SK-N-SH treated with all-trans-retinoic acid at 6 μM for 48 hours (cell line): ENCODE results near the gene CCNY.
A peak's percentile ranks its signal among the peaks of the same experiment; 100 is the strongest.

ENCODE experiments used
- ATAC-seq: fragments of 200-7000 bp; cut with Tn5 transposase; 3 replicates; pipeline ENCODE4 v1.9.1; 2020; ENCODE audit warnings: mild to moderate bottlenecking, moderate library complexity
- ARNTL ChIP-seq: fragments of 450-650 bp; formaldehyde crosslinking; IDR thresholded peaks from 2 replicates; pipeline ENCODE4 v1.5.0; 2020; ENCODE audit warnings: low read depth, mild to moderate bottlenecking, moderate library complexity, borderline replicate concordance
- BACH2 ChIP-seq: fragments of 250-450 bp; sonication (Bioruptor Pico); IDR thresholded peaks from 2 replicates; pipeline ENCODE4 v1.9.0; 2021; ENCODE audit warnings: mild to moderate bottlenecking, borderline replicate concordance
- CSDC2 ChIP-seq: fragments of 250-450 bp; sonication (Bioruptor Pico); IDR thresholded peaks from 2 replicates; pipeline ENCODE4 v1.5.0; 2020; ENCODE audit warnings: mild to moderate bottlenecking, moderate library complexity
- ESRRG ChIP-seq: fragments of 250-450 bp; sonication (Bioruptor Pico); IDR thresholded peaks from 2 replicates; pipeline ENCODE4 v1.6.1; 2021; ENCODE audit warnings: mild to moderate bottlenecking
- ISL1 ChIP-seq: fragments of 250-450 bp; sonication (Bioruptor Pico); IDR thresholded peaks from 2 replicates; pipeline ENCODE4 v2.1.2; 2022; ENCODE audit warnings: mild to moderate bottlenecking, moderate library complexity
- OSR1 ChIP-seq: fragments of 250-450 bp; sonication (Bioruptor Pico); IDR thresholded peaks from 2 replicates; pipeline ENCODE4 v1.8.0; 2022; ENCODE audit warnings: moderate library complexity, mild to moderate bottlenecking, inconsistent platforms
- PPARA ChIP-seq: fragments of 250-450 bp; sonication (Bioruptor Pico); IDR thresholded peaks from 2 replicates; pipeline ENCODE4 v1.5.0; 2020; ENCODE audit warnings: mild to moderate bottlenecking, borderline replicate concordance
- RARB ChIP-seq: fragments of 250-450 bp; sonication (Bioruptor Pico); IDR thresholded peaks from 2 replicates; pipeline ENCODE4 v1.8.0; 2021; ENCODE audit warnings: mild to moderate bottlenecking, moderate library complexity
- SNAI2 ChIP-seq: fragments of 250-450 bp; sonication (Bioruptor Pico); IDR thresholded peaks from 2 replicates; pipeline ENCODE4 v1.5.0; 2020; ENCODE audit warnings: mild to moderate bottlenecking, moderate library complexity
- TCF4 ChIP-seq: fragments of 250-450 bp; sonication (Bioruptor Pico); IDR thresholded peaks from 2 replicates; pipeline ENCODE4 v1.8.0; 2021; ENCODE audit warnings: mild to moderate bottlenecking, moderate library complexity, borderline replicate concordance
- ZC3H10 ChIP-seq: fragments of 250-450 bp; sonication (Bioruptor Pico); IDR thresholded peaks from 2 replicates; pipeline ENCODE4 v1.5.1; 2021; ENCODE audit warnings: mild to moderate bottlenecking, moderate library complexity
- ZFP30 ChIP-seq: fragments of 450-650 bp; formaldehyde crosslinking; IDR thresholded peaks from 2 replicates; pipeline ENCODE4 v1.5.0; 2022; ENCODE audit warnings: mild to moderate bottlenecking, moderate library complexity
- ZNF565 ChIP-seq: fragments of 450-650 bp; formaldehyde crosslinking; conservative IDR thresholded peaks from 2 replicates; pipeline ENCODE4 v1.5.0; 2020; ENCODE audit warnings: low read depth, mild to moderate bottlenecking, moderate library complexity
- ZNF70 ChIP-seq: fragments of 450-650 bp; formaldehyde crosslinking; IDR thresholded peaks from 2 replicates; pipeline ENCODE4 v1.5.0; 2020; ENCODE audit warnings: mild to moderate bottlenecking, moderate library complexity
- ZNF8 ChIP-seq: fragments of 450-650 bp; formaldehyde crosslinking; IDR thresholded peaks from 2 replicates; pipeline ENCODE4 v1.5.0; 2020; ENCODE audit warnings: mild to moderate bottlenecking, moderate library complexity
- TF ChIP-seq, protein P1 (sequence below): fragments of 250-450 bp; sonication (Bioruptor Pico); IDR thresholded peaks from 2 replicates; pipeline ENCODE4 v1.5.1; 2020; ENCODE audit warnings: low read depth, mild to moderate bottlenecking, moderate library complexity
- TF ChIP-seq, protein P2 (sequence below): fragments of 250-450 bp; sonication (Bioruptor Pico); IDR thresholded peaks from 2 replicates; pipeline ENCODE4 v1.8.0; 2021; ENCODE audit warnings: low read depth, mild to moderate bottlenecking, moderate library complexity, borderline replicate concordance
- TF ChIP-seq, protein P3 (sequence below): fragments of 250-450 bp; sonication (Bioruptor Pico); IDR thresholded peaks from 2 replicates; pipeline ENCODE4 v1.5.0; 2020; ENCODE audit warnings: mild to moderate bottlenecking, moderate library complexity
- TF ChIP-seq, protein P4 (sequence below): fragments of 250-450 bp; sonication (Bioruptor Pico); IDR thresholded peaks from 2 replicates; pipeline ENCODE4 v1.8.0; 2020; ENCODE audit warnings: mild to moderate bottlenecking, moderate library complexity, borderline replicate concordance
- TF ChIP-seq, protein P5 (sequence below): fragments of 250-450 bp; sonication (Bioruptor Pico); IDR thresholded peaks from 2 replicates; pipeline ENCODE4 v1.5.1; 2021; ENCODE audit warnings: mild to moderate bottlenecking, moderate library complexity

The CCNY gene

DNA sequence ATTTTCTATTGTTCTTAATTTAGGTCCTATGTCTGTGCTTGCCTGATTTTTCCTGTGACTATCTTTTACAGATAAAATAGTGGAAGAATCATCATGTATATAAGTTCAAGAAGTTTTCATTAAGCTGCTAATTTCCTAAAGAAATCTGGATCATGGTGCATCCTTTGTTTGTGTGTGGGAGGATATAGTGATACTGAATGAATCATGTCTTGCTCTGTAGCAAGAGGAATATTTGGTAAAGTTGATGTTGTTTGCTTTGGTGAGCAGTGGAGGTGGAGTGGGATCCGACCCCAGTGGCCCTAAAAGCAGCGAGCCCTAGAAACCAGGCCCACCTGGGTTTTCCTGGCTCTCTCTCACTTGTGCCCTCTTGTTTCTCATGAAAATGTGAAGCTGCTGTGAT lies 83.7 kb downstream of the CCNY start:
- no peak for ATAC-seq
- TF ChIP-seq, protein P1, sequence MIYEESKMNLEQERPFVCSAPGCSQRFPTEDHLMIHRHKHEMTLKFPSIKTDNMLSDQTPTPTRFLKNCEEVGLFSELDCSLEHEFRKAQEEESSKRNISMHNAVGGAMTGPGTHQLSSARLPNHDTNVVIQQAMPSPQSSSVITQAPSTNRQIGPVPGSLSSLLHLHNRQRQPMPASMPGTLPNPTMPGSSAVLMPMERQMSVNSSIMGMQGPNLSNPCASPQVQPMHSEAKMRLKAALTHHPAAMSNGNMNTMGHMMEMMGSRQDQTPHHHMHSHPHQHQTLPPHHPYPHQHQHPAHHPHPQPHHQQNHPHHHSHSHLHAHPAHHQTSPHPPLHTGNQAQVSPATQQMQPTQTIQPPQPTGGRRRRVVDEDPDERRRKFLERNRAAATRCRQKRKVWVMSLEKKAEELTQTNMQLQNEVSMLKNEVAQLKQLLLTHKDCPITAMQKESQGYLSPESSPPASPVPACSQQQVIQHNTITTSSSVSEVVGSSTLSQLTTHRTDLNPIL (CRISPR knock-in tag), result no peak
- TF ChIP-seq CSDC2 (CRISPR knock-in tag) (no peak), RARB (no peak), PPARA (CRISPR knock-in tag) (no peak), ZNF70 (CRISPR knock-in tag) (no peak), ZNF565 (no peak), OSR1 (CRISPR knock-in tag) (no peak), ZFP30 (CRISPR knock-in tag) (no peak), SNAI2 (CRISPR knock-in tag) (no peak), ARNTL (CRISPR knock-in tag) (no peak), ZC3H10 (CRISPR knock-in tag) (no peak), ESRRG (no peak), ISL1 (CRISPR knock-in tag) (no peak), ZNF8 (CRISPR knock-in tag) (no peak)
- TF ChIP-seq, protein P2, sequence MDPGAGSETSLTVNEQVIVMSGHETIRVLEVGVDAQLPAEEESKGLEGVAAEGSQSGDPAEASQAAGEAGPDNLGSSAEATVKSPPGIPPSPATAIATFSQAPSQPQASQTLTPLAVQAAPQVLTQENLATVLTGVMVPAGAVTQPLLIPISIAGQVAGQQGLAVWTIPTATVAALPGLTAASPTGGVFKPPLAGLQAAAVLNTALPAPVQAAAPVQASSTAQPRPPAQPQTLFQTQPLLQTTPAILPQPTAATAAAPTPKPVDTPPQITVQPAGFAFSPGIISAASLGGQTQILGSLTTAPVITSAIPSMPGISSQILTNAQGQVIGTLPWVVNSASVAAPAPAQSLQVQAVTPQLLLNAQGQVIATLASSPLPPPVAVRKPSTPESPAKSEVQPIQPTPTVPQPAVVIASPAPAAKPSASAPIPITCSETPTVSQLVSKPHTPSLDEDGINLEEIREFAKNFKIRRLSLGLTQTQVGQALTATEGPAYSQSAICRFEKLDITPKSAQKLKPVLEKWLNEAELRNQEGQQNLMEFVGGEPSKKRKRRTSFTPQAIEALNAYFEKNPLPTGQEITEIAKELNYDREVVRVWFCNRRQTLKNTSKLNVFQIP, result no peak
- TF ChIP-seq, protein P3, sequence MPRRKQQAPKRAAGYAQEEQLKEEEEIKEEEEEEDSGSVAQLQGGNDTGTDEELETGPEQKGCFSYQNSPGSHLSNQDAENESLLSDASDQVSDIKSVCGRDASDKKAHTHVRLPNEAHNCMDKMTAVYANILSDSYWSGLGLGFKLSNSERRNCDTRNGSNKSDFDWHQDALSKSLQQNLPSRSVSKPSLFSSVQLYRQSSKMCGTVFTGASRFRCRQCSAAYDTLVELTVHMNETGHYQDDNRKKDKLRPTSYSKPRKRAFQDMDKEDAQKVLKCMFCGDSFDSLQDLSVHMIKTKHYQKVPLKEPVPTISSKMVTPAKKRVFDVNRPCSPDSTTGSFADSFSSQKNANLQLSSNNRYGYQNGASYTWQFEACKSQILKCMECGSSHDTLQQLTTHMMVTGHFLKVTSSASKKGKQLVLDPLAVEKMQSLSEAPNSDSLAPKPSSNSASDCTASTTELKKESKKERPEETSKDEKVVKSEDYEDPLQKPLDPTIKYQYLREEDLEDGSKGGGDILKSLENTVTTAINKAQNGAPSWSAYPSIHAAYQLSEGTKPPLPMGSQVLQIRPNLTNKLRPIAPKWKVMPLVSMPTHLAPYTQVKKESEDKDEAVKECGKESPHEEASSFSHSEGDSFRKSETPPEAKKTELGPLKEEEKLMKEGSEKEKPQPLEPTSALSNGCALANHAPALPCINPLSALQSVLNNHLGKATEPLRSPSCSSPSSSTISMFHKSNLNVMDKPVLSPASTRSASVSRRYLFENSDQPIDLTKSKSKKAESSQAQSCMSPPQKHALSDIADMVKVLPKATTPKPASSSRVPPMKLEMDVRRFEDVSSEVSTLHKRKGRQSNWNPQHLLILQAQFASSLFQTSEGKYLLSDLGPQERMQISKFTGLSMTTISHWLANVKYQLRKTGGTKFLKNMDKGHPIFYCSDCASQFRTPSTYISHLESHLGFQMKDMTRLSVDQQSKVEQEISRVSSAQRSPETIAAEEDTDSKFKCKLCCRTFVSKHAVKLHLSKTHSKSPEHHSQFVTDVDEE (CRISPR knock-in tag), result no peak
- TF ChIP-seq, protein P4, sequence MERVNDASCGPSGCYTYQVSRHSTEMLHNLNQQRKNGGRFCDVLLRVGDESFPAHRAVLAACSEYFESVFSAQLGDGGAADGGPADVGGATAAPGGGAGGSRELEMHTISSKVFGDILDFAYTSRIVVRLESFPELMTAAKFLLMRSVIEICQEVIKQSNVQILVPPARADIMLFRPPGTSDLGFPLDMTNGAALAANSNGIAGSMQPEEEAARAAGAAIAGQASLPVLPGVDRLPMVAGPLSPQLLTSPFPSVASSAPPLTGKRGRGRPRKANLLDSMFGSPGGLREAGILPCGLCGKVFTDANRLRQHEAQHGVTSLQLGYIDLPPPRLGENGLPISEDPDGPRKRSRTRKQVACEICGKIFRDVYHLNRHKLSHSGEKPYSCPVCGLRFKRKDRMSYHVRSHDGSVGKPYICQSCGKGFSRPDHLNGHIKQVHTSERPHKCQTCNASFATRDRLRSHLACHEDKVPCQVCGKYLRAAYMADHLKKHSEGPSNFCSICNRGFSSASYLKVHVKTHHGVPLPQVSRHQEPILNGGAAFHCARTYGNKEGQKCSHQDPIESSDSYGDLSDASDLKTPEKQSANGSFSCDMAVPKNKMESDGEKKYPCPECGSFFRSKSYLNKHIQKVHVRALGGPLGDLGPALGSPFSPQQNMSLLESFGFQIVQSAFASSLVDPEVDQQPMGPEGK (CRISPR knock-in tag), result no peak
- TF ChIP-seq, protein P5, sequence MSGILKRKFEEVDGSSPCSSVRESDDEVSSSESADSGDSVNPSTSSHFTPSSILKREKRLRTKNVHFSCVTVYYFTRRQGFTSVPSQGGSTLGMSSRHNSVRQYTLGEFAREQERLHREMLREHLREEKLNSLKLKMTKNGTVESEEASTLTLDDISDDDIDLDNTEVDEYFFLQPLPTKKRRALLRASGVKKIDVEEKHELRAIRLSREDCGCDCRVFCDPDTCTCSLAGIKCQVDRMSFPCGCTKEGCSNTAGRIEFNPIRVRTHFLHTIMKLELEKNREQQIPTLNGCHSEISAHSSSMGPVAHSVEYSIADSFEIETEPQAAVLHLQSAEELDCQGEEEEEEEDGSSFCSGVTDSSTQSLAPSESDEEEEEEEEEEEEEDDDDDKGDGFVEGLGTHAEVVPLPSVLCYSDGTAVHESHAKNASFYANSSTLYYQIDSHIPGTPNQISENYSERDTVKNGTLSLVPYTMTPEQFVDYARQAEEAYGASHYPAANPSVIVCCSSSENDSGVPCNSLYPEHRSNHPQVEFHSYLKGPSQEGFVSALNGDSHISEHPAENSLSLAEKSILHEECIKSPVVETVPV (CRISPR knock-in tag), result no peak

DNA sequence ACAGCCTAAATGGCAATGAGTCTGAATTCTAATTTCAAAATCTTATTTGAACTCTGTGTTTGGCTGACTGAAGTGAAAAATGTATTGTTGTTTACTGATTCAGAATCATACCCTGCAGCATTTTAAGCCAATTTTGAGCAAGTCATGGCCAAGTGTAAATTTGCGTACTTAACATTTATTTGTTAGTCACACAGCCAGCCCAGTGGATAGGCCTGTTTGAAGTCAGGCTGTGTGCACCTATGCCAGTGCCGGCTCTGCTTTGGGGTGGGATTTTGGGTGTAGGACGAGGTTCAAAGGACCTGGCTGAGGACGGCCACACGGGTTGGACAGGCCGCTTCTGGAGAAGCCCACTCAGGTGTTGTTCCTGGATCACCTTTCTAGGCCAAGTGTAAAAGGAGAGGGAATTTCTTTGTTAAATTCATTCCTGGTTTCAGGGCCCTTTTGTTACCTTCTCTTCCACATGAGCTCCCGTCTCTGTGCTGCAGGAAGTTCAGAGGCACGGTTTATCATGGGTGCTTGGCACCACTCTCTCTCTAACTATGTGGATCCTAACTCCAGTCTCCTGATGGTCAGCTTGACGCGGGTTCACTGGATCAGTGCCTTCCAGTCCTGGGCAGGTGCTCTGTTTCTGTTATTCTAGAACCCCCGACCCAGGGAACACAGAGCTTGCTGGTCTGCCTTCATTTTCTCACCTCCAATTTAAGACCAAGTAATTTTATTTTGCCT lies 84.7 kb downstream of the CCNY start:
- peak; percentile 42 for ATAC-seq
- TF ChIP-seq PPARA (CRISPR knock-in tag), result no peak
- no peak for TF ChIP-seq ZNF70 (CRISPR knock-in tag)
- no peak for TF ChIP-seq ZFP30 (CRISPR knock-in tag)
- TF ChIP-seq BACH2, result no peak
- TF ChIP-seq, protein P4 (CRISPR knock-in tag), result no peak
- no peak for TF ChIP-seq ZNF565
- TF ChIP-seq TCF4, result no peak
